GM23338 (cell line): Measurements from ENCODE around the gene UBL5.
"Not testable (repeated sequence)": the region's sequence is repeated elsewhere in the genome, so short reads cannot be mapped to it uniquely, and the experiment has no call there.

Experiments
- CREB1 ChIP-seq: fragments of 250-450 bp; sonication (Bioruptor Pico); IDR thresholded peaks from 2 replicates; pipeline ENCODE4 v1.5.0; 2020; ENCODE audit warnings: low read depth, mild to moderate bottlenecking, moderate library complexity
- EZH2 ChIP-seq: fragments of 200-600 bp; sonication (generic); IDR thresholded peaks from one replicate; pipeline ENCODE4 v1.8.0; 2017; ENCODE audit warnings: antibody characterized with exemption, mild to moderate bottlenecking, low read depth; ENCODE audit not compliant: unreplicated experiment
- JUNB ChIP-seq: IDR thresholded peaks from one replicate; pipeline ENCODE4 v1.6.1; 2016; ENCODE audit warnings: antibody characterized with exemption; ENCODE audit not compliant: unreplicated experiment
- POLR2AphosphoS5 ChIP-seq: IDR thresholded peaks from 2 replicates; pipeline ENCODE4 v1.6.1; 2016; ENCODE audit warnings: antibody characterized with exemption, low read depth
- REST ChIP-seq: IDR thresholded peaks from one replicate; pipeline ENCODE4 v1.6.1; 2018; ENCODE audit warnings: antibody characterized with exemption; ENCODE audit not compliant: unreplicated experiment
- STAT1 ChIP-seq: IDR thresholded peaks from one replicate; pipeline ENCODE4 v1.6.1; 2016; ENCODE audit warnings: antibody characterized with exemption; ENCODE audit not compliant: unreplicated experiment
- ZNF462 ChIP-seq: fragments of 250-450 bp; sonication (Bioruptor Pico); IDR thresholded peaks from 2 replicates; pipeline ENCODE4 v1.5.0; 2020; ENCODE audit warnings: mild to moderate bottlenecking, moderate library complexity
- TF ChIP-seq, protein P1 (sequence below), 2 experiments: fragments of 200-600 bp in 1 of 2; sonication (generic) in 1 of 2; conservative IDR thresholded peaks; 2 replicates each; pipeline versions ENCODE4 v1.5.1 to v1.6.1; 2016 to 2017; ENCODE audit warnings: antibody characterized with exemption in 2 of 2, low read depth in 2 of 2, mild to moderate bottlenecking in 2 of 2, moderate library complexity in 1 of 2

GRCh38 chr19:9789579-9789978 lies 38.1 kb upstream of the UBL5 start:
- TF ChIP-seq POLR2AphosphoS5; REST; EZH2; STAT1; ZNF462 (CRISPR knock-in tag); JUNB; CREB1 (CRISPR knock-in tag): not testable (repeated sequence)
- TF ChIP-seq, protein P1, sequence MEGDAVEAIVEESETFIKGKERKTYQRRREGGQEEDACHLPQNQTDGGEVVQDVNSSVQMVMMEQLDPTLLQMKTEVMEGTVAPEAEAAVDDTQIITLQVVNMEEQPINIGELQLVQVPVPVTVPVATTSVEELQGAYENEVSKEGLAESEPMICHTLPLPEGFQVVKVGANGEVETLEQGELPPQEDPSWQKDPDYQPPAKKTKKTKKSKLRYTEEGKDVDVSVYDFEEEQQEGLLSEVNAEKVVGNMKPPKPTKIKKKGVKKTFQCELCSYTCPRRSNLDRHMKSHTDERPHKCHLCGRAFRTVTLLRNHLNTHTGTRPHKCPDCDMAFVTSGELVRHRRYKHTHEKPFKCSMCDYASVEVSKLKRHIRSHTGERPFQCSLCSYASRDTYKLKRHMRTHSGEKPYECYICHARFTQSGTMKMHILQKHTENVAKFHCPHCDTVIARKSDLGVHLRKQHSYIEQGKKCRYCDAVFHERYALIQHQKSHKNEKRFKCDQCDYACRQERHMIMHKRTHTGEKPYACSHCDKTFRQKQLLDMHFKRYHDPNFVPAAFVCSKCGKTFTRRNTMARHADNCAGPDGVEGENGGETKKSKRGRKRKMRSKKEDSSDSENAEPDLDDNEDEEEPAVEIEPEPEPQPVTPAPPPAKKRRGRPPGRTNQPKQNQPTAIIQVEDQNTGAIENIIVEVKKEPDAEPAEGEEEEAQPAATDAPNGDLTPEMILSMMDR (conservative IDR thresholded peaks at IDR 0.05; ENCODE audit: low read depth in 2 of 2): not testable (repeated sequence)
